ENCODE data around the gene PTGER2.

The PTGER2 gene

DNA sequence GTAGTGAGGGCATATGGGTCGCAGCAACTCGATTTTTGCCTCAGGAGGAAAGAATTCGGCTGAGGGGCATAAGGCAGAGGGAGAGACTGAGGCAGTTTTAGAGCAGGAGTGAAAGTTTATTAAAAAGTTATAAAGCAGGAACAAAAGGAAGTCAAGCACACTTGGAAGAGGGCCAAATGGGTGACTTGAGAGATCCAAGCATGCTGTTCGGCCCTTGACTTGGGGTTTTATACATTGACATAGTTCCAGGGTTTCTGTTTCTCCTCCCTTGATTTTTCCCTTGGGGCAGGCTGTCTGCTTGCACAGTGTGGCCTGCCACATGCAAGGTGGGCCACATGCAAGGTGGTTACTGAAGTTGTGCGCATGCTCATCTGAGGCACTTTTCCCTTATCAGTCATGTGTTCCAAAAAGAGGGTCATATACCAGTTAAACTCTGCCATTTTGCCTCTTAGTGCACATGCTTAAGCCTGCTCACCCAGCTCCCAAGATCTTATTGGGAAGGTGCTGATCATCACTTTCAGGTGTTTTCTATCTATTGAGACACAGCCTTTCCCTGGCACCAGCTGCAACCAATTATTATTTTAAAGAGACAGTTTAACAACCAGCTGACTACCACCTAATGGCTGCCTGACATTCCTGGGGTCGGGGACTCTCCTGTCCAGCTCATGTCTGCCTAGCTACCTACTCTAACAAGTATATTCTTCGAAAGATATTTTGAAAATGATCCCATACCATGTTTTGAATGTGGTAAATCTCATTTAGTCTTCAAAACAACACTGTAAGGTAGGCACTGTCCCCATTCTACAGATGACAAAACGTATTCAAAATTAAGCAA, 19.9 kb downstream of the PTGER2 start:
- Histone ChIP-seq H2BK5ac (ENCODE audit: low read length) (no peak overlapping the region), H2BK120ac (ENCODE audit: low read depth, low read length) (no peak overlapping the region), H3K27me3 (ENCODE audit: insufficient read depth, low read length, poor library complexity) (no peaks in the 10 kb centered on the region), H3K4ac (ENCODE audit: low read depth, low read length) (no peak overlapping the region), H3K18ac (ENCODE audit: low read length) (no peak overlapping the region), H3K56ac (ENCODE audit: low read length) (no peak overlapping the region), H3K27ac (ENCODE audit: low read depth, low read length) (no peak overlapping the region), H2BK15ac (replicated peaks; ENCODE audit: low read depth) (no peak overlapping the region), H3K9ac (ENCODE audit: low read length) (no peak overlapping the region), H3K79me1 (ENCODE audit: low read length) (no peaks in the 10 kb centered on the region), H3K4me3 (ENCODE audit: low read length) (no peak overlapping the region), H4K5ac (ENCODE audit: low read length) (no peak overlapping the region), H3K23ac (ENCODE audit: low read length) (no peak overlapping the region), H3K36me3 (ENCODE audit: control insufficient read depth, insufficient read depth, low read length) (no peaks in the 10 kb centered on the region), H2AK5ac (ENCODE audit: low read length) (no peak overlapping the region), H4K8ac (ENCODE audit: low read depth, low read length) (no peak overlapping the region), H3K79me2 (ENCODE audit: control insufficient read depth, insufficient read depth, low read length) (no peaks in the 10 kb centered on the region), H3K4me2 (ENCODE audit: low read length) (no peak overlapping the region), H3K4me1 (ENCODE audit: control insufficient read depth, low read depth, low read length) (no peaks in the 10 kb centered on the region)
- no CpG with 5 or more reads among the region's 8 CpGs for WGBS (ENCODE audit: extremely low coverage, insufficient coverage, low lambda C conversion rate)
- DNase-seq, result no peak

DNA sequence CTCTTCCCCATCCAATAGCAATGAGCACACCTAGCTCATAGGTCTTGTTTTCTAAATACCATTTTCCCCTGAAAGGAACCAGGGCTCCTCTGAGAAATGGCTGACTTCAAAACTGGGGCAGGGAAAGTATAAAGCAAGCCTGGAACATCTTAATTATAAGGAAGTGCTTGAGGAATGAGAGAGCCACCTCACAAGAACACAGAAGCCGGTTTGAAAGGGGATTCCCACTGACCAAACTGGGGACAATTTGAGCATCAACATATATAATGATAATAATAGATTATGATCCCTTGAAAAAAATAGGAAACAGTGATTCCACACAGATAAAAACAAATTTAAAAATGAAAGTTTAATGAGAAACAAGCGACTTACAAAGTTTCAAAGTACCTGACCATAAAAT, 22.1 kb downstream of the PTGER2 start:
- Histone ChIP-seq H3K36me3 (ENCODE audit: control insufficient read depth, insufficient read depth, low read length) (no peaks in the 10 kb centered on the region), H2BK120ac (ENCODE audit: low read depth, low read length) (no peak overlapping the region), H3K23ac (ENCODE audit: low read length) (no peak overlapping the region), H2AK5ac (ENCODE audit: low read length) (no peak overlapping the region), H2BK5ac (ENCODE audit: low read length) (no peak overlapping the region), H3K4ac (ENCODE audit: low read depth, low read length) (no peak overlapping the region), H3K4me3 (ENCODE audit: low read length) (no peak overlapping the region), H3K18ac (ENCODE audit: low read length) (no peak overlapping the region), H3K56ac (ENCODE audit: low read length) (no peak overlapping the region), H3K4me1 (ENCODE audit: control insufficient read depth, low read depth, low read length) (no peaks in the 10 kb centered on the region), H3K4me2 (ENCODE audit: low read length) (no peak overlapping the region), H4K5ac (ENCODE audit: low read length) (no peak overlapping the region), H4K8ac (ENCODE audit: low read depth, low read length) (no peak overlapping the region), H3K27ac (ENCODE audit: low read depth, low read length) (no peak overlapping the region), H3K79me1 (ENCODE audit: low read length) (no peaks in the 10 kb centered on the region), H3K79me2 (ENCODE audit: control insufficient read depth, insufficient read depth, low read length) (no peaks in the 10 kb centered on the region), H3K27me3 (ENCODE audit: insufficient read depth, low read length, poor library complexity) (no peaks in the 10 kb centered on the region), H3K9ac (ENCODE audit: low read length) (no peak overlapping the region), H2BK15ac (replicated peaks; ENCODE audit: low read depth) (no peak overlapping the region)
- WGBS (ENCODE audit: extremely low coverage, insufficient coverage, low lambda C conversion rate), result no CpG with 5 or more reads among the region's 2 CpGs
- no peak for DNase-seq

DNA sequence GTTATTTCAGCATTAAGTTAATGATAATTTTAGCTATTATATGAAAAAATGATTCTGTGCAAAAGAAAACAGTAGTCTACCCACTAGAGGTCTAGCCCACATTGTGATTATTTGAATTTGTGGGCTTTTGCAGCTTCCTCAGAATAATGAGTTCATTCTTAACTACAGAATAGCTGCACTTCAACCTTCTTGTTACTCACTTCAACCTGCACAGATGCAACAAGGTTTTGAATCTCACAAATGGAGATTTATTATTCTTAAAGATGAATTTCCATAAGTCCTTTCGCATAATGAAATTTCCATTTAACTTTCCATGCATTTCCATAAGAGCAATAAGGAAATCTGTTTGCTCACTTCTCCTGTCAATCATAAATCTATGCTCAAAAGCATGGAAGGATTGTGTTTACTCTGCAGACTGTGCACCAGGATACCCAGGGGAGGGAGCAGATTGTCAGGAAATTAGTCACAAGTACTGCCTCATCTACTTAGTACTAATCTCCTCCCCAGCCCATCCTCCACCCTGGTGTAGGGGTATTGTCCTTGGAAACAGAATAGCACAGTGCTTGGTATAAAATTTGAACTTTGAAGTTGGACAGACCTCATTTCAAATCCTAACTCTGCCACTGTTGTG, 24.1 kb downstream of the PTGER2 start:
- no peak for DNase-seq

DNA sequence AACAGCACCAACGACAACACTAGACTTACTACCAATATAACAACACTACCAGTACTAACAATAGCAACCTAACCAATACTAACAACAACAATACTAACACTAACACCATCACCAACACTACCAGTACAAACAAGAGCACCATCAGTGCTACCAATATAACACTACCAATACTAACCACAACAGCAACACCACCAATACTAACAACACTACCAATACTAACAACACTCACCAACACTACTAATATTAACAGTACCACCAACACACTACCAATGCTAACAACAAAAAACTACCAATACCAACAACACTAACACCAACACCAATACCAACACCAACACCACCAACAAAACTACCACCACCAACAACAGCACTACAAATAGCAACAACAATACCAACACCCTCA, 25.1 kb downstream of the PTGER2 start:
- H2BK15ac ChIP-seq (replicated peaks; ENCODE audit: low read depth), result no peak overlapping the region
- H3K36me3 ChIP-seq (ENCODE audit: control insufficient read depth, insufficient read depth, low read length), result no peaks in the 10 kb centered on the region
- H3K23ac ChIP-seq (ENCODE audit: low read length), result no peak overlapping the region
- no peak overlapping the region for H3K56ac ChIP-seq (ENCODE audit: low read length)
- no peak overlapping the region for H4K8ac ChIP-seq (ENCODE audit: low read depth, low read length)
- no peak for DNase-seq
- H3K4ac ChIP-seq (ENCODE audit: low read depth, low read length), result no peak overlapping the region
- H3K79me2 ChIP-seq (ENCODE audit: control insufficient read depth, insufficient read depth, low read length), result no peaks in the 10 kb centered on the region
- H2AK5ac ChIP-seq (ENCODE audit: low read length), result no peak overlapping the region
- H3K4me1 ChIP-seq (ENCODE audit: control insufficient read depth, low read depth, low read length), result no peaks in the 10 kb centered on the region
- H2BK5ac ChIP-seq (ENCODE audit: low read length), result no peak overlapping the region
- H3K4me2 ChIP-seq (ENCODE audit: low read length), result no peak overlapping the region
- no peak overlapping the region for H4K5ac ChIP-seq (ENCODE audit: low read length)
- no peak overlapping the region for H2BK120ac ChIP-seq (ENCODE audit: low read depth, low read length)
- no peak overlapping the region for H3K9ac ChIP-seq (ENCODE audit: low read length)
- H3K79me1 ChIP-seq (ENCODE audit: low read length), result no peaks in the 10 kb centered on the region
- no CpG with 5 or more reads among the region's 1 CpG for WGBS (ENCODE audit: extremely low coverage, insufficient coverage, low lambda C conversion rate)
- H3K18ac ChIP-seq (ENCODE audit: low read length), result no peak overlapping the region
- no peaks in the 10 kb centered on the region for H3K27me3 ChIP-seq (ENCODE audit: insufficient read depth, low read length, poor library complexity)
- no peak overlapping the region for H3K4me3 ChIP-seq (ENCODE audit: low read length)
- H3K27ac ChIP-seq (ENCODE audit: low read depth, low read length), result no peak overlapping the region

More for the DNA sequence above, 24.1 kb downstream of the PTGER2 start:
- Histone ChIP-seq H3K4ac (ENCODE audit: low read depth, low read length) (no peak overlapping the region), H4K5ac (ENCODE audit: low read length) (no peak overlapping the region), H3K4me1 (ENCODE audit: control insufficient read depth, low read depth, low read length) (no peaks in the 10 kb centered on the region), H3K56ac (ENCODE audit: low read length) (no peak overlapping the region), H3K79me1 (ENCODE audit: low read length) (no peaks in the 10 kb centered on the region), H2BK120ac (ENCODE audit: low read depth, low read length) (no peak overlapping the region), H2BK15ac (replicated peaks; ENCODE audit: low read depth) (no peak overlapping the region), H3K4me3 (ENCODE audit: low read length) (no peak overlapping the region), H3K79me2 (ENCODE audit: control insufficient read depth, insufficient read depth, low read length) (no peaks in the 10 kb centered on the region), H3K23ac (ENCODE audit: low read length) (no peak overlapping the region), H3K36me3 (ENCODE audit: control insufficient read depth, insufficient read depth, low read length) (no peaks in the 10 kb centered on the region), H3K9ac (ENCODE audit: low read length) (no peak overlapping the region), H3K18ac (ENCODE audit: low read length) (no peak overlapping the region), H4K8ac (ENCODE audit: low read depth, low read length) (no peak overlapping the region), H2BK5ac (ENCODE audit: low read length) (no peak overlapping the region), H3K27ac (ENCODE audit: low read depth, low read length) (no peak overlapping the region), H3K4me2 (ENCODE audit: low read length) (no peak overlapping the region), H3K27me3 (ENCODE audit: insufficient read depth, low read length, poor library complexity) (no peaks in the 10 kb centered on the region), H2AK5ac (ENCODE audit: low read length) (no peak overlapping the region)
- WGBS (ENCODE audit: extremely low coverage, insufficient coverage, low lambda C conversion rate), result no CpG with 5 or more reads among the region's 1 CpG

DNA sequence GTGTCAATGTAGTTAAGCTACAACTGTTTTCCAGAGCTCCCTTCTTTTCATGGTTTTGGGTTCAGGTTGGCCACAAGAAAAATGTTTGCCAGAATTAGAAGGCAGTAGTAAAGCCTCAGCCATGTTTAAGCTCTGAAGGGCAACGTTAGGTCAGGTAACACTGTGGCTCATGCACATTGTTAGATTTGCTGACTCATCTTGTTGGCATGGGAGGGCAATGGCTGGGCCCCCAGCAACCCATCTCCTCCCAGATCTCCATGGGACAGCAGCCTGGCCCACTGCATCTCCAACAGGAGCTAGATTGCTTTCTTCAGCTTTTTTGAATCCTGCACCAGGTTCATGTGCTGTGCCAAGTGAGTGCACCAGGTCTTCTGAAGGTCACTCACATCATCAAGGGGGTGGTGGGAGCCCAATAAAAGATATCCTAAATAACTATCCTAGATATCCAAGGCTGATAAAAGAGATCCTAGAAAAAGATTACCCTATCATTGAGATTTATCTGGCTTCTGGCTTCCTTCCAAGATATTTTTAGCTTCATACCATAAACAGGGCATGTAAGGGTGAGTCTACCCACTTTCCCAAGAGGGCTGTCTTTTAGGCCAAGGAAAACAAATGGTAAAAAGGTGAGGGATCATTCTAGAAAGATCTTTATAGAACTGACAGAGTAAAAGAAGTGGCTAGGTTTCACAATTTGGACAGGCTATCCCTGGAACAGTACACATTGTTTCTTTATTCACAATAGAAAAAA, 28.9 kb downstream of the PTGER2 start:
- Histone ChIP-seq H3K4me1 (ENCODE audit: control insufficient read depth, low read depth, low read length) (no peaks in the 10 kb centered on the region), H4K5ac (ENCODE audit: low read length) (no peak overlapping the region), H3K27ac (ENCODE audit: low read depth, low read length) (no peak overlapping the region), H2BK15ac (replicated peaks; ENCODE audit: low read depth) (no peak overlapping the region), H3K56ac (ENCODE audit: low read length) (no peak overlapping the region), H3K79me2 (ENCODE audit: control insufficient read depth, insufficient read depth, low read length) (no peaks in the 10 kb centered on the region), H2BK120ac (ENCODE audit: low read depth, low read length) (no peak overlapping the region), H3K4me3 (ENCODE audit: low read length) (no peak overlapping the region), H3K36me3 (ENCODE audit: control insufficient read depth, insufficient read depth, low read length) (no peaks in the 10 kb centered on the region), H3K18ac (ENCODE audit: low read length) (no peak overlapping the region), H3K4ac (ENCODE audit: low read depth, low read length) (no peak overlapping the region), H3K23ac (ENCODE audit: low read length) (no peak overlapping the region), H3K27me3 (ENCODE audit: insufficient read depth, low read length, poor library complexity) (no peaks in the 10 kb centered on the region), H2AK5ac (ENCODE audit: low read length) (no peak overlapping the region), H3K79me1 (ENCODE audit: low read length) (no peaks in the 10 kb centered on the region), H3K9ac (ENCODE audit: low read length) (no peak overlapping the region), H2BK5ac (ENCODE audit: low read length) (no peak overlapping the region), H3K4me2 (ENCODE audit: low read length) (no peak overlapping the region), H4K8ac (ENCODE audit: low read depth, low read length) (no peak overlapping the region)
- no CpG with 5 or more reads among the region's 1 CpG for WGBS (ENCODE audit: extremely low coverage, insufficient coverage, low lambda C conversion rate)
- DNase-seq, result peak; percentile 28
